Measurements from ENCODE around the gene SLC9A1.
"Not testable (repeated sequence)": the region's sequence is repeated elsewhere in the genome, so short reads cannot be mapped to it uniquely, and the experiment has no call there.

DNA sequence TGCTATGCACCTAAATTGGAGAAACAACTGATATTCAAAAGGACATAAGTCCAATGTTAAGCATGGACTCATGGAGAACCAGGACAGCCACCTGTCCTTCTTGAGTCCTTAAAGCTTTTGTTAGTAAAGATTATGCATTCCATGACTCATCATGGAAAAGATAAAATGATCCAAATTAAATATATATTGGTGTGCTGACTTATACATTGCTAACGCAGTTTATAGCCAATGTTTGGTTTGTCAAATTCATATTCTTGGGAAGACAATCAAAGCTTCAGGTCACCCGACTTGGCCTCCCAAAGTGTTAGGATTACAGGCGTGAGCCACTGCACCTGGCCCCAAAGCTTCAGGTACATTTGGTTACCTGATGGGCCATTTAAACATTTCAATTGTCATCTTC, 29.7 kb upstream of the SLC9A1 start:
- TF ChIP-seq TARDBP (IDR thresholded peaks at IDR 0.05); FOXK2 (IDR thresholded peaks at IDR 0.05); L3MBTL2 (conservative IDR thresholded peaks at IDR 0.05); BHLHE40 (IDR thresholded peaks at IDR 0.05; ENCODE audit: borderline replicate concordance); ARNT (IDR thresholded peaks at IDR 0.05): not testable (repeated sequence)

Data from HEK293T (cell line).